Measurements from ENCODE around the gene CSTF1. TPM values are rescaled to one million over a fixed set of nuclear protein-coding genes. Genes with fewer than 3 reads are reported as not detected.

Gene CSTF1
- polyA plus RNA-seq, 1 of the 3 experiments (the other 2 are of a cell fraction): 23.4 TPM

DNA sequence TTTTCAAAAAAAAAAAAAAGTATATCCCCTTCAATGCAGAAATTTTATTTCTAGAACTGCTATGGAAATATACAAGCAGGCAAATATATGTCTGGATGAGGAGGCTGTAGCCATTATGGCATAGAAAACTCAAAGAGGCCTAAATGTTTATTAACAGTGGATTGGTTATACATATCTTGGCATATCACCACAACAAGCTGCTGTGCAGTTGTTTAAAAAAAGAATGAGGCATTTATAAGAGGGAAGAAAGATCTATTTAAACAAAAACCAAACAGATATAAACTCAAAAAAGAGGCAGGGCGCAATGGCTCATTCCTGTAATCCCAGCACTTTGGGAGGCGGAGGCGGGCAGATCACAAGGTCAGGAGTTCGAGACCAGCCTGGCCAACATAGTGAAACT is 45.8 kb downstream of the CSTF1 start (continued):
- TF ChIP-seq, protein P1, sequence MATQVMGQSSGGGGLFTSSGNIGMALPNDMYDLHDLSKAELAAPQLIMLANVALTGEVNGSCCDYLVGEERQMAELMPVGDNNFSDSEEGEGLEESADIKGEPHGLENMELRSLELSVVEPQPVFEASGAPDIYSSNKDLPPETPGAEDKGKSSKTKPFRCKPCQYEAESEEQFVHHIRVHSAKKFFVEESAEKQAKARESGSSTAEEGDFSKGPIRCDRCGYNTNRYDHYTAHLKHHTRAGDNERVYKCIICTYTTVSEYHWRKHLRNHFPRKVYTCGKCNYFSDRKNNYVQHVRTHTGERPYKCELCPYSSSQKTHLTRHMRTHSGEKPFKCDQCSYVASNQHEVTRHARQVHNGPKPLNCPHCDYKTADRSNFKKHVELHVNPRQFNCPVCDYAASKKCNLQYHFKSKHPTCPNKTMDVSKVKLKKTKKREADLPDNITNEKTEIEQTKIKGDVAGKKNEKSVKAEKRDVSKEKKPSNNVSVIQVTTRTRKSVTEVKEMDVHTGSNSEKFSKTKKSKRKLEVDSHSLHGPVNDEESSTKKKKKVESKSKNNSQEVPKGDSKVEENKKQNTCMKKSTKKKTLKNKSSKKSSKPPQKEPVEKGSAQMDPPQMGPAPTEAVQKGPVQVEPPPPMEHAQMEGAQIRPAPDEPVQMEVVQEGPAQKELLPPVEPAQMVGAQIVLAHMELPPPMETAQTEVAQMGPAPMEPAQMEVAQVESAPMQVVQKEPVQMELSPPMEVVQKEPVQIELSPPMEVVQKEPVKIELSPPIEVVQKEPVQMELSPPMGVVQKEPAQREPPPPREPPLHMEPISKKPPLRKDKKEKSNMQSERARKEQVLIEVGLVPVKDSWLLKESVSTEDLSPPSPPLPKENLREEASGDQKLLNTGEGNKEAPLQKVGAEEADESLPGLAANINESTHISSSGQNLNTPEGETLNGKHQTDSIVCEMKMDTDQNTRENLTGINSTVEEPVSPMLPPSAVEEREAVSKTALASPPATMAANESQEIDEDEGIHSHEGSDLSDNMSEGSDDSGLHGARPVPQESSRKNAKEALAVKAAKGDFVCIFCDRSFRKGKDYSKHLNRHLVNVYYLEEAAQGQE (IDR thresholded peaks at IDR 0.05; ENCODE audit: low read depth, low read length): no peak
- TF ChIP-seq RAD21 (IDR thresholded peaks at IDR 0.05; ENCODE audit: low read length) (no peak), GABPA (IDR thresholded peaks at IDR 0.05; ENCODE audit: low read depth) (no peak), TEAD4 (IDR thresholded peaks at IDR 0.05; ENCODE audit: borderline replicate concordance, insufficient read depth) (no peak), YY1 (IDR thresholded peaks at IDR 0.05; ENCODE audit: low read depth) (no peak)

DNA sequence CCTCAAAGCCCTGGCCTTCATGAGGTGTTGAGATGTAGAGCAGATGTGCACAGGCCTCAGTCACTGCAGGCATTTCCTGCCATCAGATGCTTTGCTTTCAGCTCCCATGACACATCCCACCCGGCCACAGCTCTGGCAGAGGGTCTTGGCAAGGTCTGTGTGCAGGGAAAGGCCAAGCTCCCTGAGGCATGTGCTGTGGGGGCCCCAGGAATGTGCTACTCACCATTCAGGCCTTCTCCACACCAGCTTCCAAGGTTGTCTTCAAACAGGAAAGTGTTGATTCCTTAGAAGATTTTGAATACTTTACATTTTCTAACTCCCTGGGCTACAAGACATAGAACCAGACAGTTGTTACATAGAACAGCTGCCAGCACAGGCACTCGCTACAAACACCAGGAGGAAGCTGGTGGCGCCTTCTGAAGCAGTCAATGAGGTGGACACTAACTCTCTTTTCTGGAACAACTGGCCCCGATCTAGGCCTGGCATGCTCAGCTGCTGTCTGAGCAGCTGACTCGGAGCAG is 47.4 kb downstream of the CSTF1 start:
- Histone ChIP-seq H3K9me3 (no peaks in the 10 kb centered on the region), H3K27me3 (ENCODE audit: insufficient read depth) (no peaks in the 10 kb centered on the region), H2AFZ (ENCODE audit: low read depth) (peak overlapping the region; percentile 70), H3K36me3 (replicated peaks in 1 of 2; ENCODE audit: control insufficient read depth in 1 of 2, insufficient read depth in 2 of 2, low read length in 1 of 2) (no peaks in the 10 kb centered on the region), H3K4me1 (ENCODE audit: control insufficient read depth in 1 of 2, insufficient read depth in 2 of 2, low read depth in 1 of 2, low read length in 1 of 2) (peaks cover 2 to 6% of the 10 kb centered on the region in 2 experiments; a peak in 2 of 4 replicates), H3K4me3 (ENCODE audit: low read depth in 2 of 2, low read length in 1 of 2) (no peak overlapping the region), H3K79me2 (ENCODE audit: insufficient read depth) (no peaks in the 10 kb centered on the region), H3K9me2 (no peaks in the 10 kb centered on the region), H3K27ac (ENCODE audit: low read depth in 2 of 2, low read length in 1 of 2) (peak overlapping the region; percentile 36 to 75; a peak in 3 of 4 replicates), H3F3A (replicated peaks; ENCODE audit: insufficient read depth) (peaks cover 17% of the 10 kb centered on the region), H3K4me2 (no peak overlapping the region; the same call in 1 of the 2 replicates), H3K9ac (no peak overlapping the region), H4K20me1 (ENCODE audit: insufficient read depth) (no peaks in the 10 kb centered on the region)
- ChIA-PET CTCF (no interaction called here), POLR2A (no interaction called here)
- DNase-seq: no peak
- 30% methylated on average over 5 of the region's 5 CpGs for WGBS (ENCODE audit: low lambda C conversion rate)
- TF ChIP-seq, protein P2, sequence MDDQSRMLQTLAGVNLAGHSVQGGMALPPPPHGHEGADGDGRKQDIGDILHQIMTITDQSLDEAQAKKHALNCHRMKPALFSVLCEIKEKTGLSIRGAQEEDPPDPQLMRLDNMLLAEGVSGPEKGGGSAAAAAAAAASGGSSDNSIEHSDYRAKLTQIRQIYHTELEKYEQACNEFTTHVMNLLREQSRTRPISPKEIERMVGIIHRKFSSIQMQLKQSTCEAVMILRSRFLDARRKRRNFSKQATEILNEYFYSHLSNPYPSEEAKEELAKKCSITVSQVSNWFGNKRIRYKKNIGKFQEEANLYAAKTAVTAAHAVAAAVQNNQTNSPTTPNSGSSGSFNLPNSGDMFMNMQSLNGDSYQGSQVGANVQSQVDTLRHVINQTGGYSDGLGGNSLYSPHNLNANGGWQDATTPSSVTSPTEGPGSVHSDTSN (IDR thresholded peaks at IDR 0.05): peak; percentile 83
- TF ChIP-seq TCF12 (IDR thresholded peaks at IDR 0.05): peak; percentile 92
- TF ChIP-seq, protein P3, sequence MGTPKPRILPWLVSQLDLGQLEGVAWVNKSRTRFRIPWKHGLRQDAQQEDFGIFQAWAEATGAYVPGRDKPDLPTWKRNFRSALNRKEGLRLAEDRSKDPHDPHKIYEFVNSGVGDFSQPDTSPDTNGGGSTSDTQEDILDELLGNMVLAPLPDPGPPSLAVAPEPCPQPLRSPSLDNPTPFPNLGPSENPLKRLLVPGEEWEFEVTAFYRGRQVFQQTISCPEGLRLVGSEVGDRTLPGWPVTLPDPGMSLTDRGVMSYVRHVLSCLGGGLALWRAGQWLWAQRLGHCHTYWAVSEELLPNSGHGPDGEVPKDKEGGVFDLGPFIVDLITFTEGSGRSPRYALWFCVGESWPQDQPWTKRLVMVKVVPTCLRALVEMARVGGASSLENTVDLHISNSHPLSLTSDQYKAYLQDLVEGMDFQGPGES (IDR thresholded peaks at IDR 0.05; ENCODE audit: low read depth, low read length): no peak
- peak; percentile 77 for TF ChIP-seq RXRA (IDR thresholded peaks at IDR 0.05; ENCODE audit: borderline replicate concordance, low read depth)
- TF ChIP-seq TEAD4 (IDR thresholded peaks at IDR 0.05; ENCODE audit: borderline replicate concordance, insufficient read depth): peak; percentile 89
- TF ChIP-seq NFIC (IDR thresholded peaks at IDR 0.05; ENCODE audit: borderline replicate concordance): peak; percentile 96
- TF ChIP-seq, protein P4, sequence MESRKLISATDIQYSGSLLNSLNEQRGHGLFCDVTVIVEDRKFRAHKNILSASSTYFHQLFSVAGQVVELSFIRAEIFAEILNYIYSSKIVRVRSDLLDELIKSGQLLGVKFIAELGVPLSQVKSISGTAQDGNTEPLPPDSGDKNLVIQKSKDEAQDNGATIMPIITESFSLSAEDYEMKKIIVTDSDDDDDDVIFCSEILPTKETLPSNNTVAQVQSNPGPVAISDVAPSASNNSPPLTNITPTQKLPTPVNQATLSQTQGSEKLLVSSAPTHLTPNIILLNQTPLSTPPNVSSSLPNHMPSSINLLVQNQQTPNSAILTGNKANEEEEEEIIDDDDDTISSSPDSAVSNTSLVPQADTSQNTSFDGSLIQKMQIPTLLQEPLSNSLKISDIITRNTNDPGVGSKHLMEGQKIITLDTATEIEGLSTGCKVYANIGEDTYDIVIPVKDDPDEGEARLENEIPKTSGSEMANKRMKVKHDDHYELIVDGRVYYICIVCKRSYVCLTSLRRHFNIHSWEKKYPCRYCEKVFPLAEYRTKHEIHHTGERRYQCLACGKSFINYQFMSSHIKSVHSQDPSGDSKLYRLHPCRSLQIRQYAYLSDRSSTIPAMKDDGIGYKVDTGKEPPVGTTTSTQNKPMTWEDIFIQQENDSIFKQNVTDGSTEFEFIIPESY (IDR thresholded peaks at IDR 0.05; ENCODE audit: borderline replicate concordance, low read depth): 0 out of 2 replicates have a peak, but pooled peaks have one; percentile 31
- no peak for TF ChIP-seq YY1 (IDR thresholded peaks at IDR 0.05; ENCODE audit: low read depth)
- no peak; the same call in 1 of the 2 replicates for TF ChIP-seq TAF1 (IDR thresholded peaks at IDR 0.05; ENCODE audit: borderline replicate concordance, low read depth, low read length)
- TF ChIP-seq FOXM1 (IDR thresholded peaks at IDR 0.05; ENCODE audit: low read depth): peak; percentile 56; the same call in 1 of the 2 replicates
- no peak for TF ChIP-seq RCOR1 (IDR thresholded peaks at IDR 0.05; ENCODE audit: low read length)
- no peak for TF ChIP-seq RFX5 (IDR thresholded peaks at IDR 0.05; ENCODE audit: low read length)
- 0 out of 2 replicates have a peak, but pooled peaks have one; percentile 17 for TF ChIP-seq ELF1 (IDR thresholded peaks at IDR 0.05)
- TF ChIP-seq FOXJ3 (CRISPR knock-in tag; IDR thresholded peaks at IDR 0.05): no peak
- no peak for TF ChIP-seq SMC3 (IDR thresholded peaks at IDR 0.05; ENCODE audit: low read depth, low read length)
- TF ChIP-seq NRF1 (IDR thresholded peaks at IDR 0.05; ENCODE audit: low read depth, low read length): no peak
- TF ChIP-seq, protein P5, sequence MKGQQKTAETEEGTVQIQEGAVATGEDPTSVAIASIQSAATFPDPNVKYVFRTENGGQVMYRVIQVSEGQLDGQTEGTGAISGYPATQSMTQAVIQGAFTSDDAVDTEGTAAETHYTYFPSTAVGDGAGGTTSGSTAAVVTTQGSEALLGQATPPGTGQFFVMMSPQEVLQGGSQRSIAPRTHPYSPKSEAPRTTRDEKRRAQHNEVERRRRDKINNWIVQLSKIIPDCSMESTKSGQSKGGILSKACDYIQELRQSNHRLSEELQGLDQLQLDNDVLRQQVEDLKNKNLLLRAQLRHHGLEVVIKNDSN (IDR thresholded peaks at IDR 0.05; ENCODE audit: borderline replicate concordance, low read depth): no peak
- peak in 1 of 2 experiments; percentile 88; a peak in 2 of 4 replicates for TF ChIP-seq EP300 (IDR thresholded peaks at IDR 0.05; ENCODE audit: borderline replicate concordance in 1 of 2, low read depth in 1 of 2, low read length in 1 of 2)
- peak; percentile 32; the same call in 1 of the 2 replicates for TF ChIP-seq POLR2AphosphoS5 (IDR thresholded peaks at IDR 0.05; ENCODE audit: low read depth, low read length)
- peak; percentile 76 for TF ChIP-seq FOSL2 (IDR thresholded peaks at IDR 0.05; ENCODE audit: borderline replicate concordance, low read depth)
